ENCODE results near the gene HLF.

The HLF gene

DNA sequence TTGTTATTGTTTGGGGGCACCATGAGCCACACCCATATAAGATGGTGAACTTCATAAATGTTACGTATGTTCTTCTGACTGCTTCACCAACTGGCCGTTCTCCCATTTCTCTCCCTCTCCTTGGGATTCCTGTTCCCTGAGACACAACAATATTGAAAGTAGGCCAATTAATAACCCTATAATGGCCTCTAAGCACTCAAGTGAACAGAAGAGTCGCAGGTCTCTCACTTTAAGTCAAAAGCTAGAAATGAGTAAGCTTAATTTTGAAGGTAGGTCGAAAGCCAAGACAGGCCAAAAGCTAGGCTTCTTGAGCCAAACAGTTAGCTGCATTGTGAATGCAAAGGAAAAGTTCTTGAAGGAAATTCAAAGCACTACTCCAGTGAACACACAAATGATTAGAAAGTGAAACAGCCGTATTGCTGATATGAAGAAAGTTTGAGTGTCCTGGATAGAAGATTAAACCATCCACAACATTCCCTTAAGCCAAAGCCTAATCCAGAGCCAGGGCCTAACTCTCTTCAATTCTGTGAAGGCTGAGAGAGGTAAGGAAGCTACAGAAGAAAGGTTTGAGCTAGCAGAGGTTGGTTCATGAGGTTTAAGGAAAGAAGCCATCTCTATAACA lies 25.8 kb downstream of the HLF start:
- no peak for DNase-seq (ENCODE audit: low spot score)

DNA sequence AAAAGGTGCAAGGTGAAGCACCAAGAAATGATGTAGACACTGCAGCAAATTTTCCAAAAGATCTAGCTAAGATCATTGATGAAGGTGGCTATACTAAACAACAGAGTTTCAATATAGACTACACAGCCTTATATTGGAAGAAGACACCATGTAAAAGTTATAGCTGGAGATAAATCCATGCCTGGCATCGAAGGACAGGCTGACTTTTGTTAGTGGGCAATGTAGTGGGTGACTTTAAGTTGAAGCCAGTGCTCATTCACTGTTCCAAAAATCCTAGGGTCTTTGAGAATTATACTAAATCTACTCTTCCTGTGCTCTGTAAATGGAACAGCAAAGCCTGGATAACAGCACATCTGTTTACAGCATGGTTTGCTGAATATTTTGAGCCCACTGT lies 26.4 kb downstream of the HLF start:
- DNase-seq (ENCODE audit: low spot score): no peak

GRCh38 chr17:55292094-55292493 lies 27.3 kb downstream of the HLF start:
- no peak for DNase-seq (ENCODE audit: low spot score)

GRCh38 chr17:55294042-55294751 lies 29.4 kb downstream of the HLF start:
- no peak for DNase-seq (ENCODE audit: low spot score)

- DNase-seq (ENCODE audit: low spot score): peak; percentile 55
These were observed 30.8 kb downstream of the HLF start for GRCh38 chr17:55295411-55296170.

GRCh38 chr17:55296171-55296695 lies 31.5 kb downstream of the HLF start:
- DNase-seq (ENCODE audit: low spot score): no peak

GRCh38 chr17:55296699-55297098 lies 31.9 kb downstream of the HLF start:
- no peak for DNase-seq (ENCODE audit: low spot score)

- no peak for DNase-seq (ENCODE audit: low spot score)
These were observed 33.5 kb downstream of the HLF start for GRCh38 chr17:55298111-55298730.

DNA sequence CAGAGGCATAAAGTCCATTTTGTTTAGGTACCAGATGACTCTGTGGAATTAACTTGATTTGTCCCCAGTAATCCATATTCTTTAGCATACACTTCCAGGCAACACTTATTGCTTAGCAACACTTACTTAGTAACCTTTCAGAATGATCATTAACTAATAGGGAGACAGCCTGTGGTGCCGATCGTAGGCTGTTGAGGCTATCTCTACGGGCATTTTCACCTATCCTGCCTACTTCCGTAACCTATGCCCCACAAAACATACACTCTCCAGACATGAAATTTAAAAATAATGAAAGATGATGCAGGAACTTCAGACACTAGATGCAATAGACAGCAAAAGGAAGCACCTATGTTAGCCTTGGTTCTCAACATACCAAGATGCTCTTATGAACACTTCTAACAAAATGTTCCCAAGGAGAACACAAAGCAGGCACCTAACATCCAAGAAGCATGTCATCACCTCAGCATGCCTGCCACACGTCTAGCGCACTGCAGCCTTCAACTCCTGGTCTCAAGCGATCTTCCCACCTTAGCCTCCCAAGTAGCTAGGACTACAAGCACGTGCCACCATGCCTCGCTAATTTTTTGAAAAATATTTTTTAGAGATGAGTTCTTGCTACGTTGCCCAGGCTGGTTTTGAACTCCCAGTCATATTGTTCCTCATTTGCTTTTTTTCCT lies 34.5 kb downstream of the HLF start:
- DNase-seq (ENCODE audit: low spot score): no peak

GRCh38 chr17:55299890-55300289 lies 35.1 kb downstream of the HLF start:
- DNase-seq (ENCODE audit: low spot score): no peak

DNA sequence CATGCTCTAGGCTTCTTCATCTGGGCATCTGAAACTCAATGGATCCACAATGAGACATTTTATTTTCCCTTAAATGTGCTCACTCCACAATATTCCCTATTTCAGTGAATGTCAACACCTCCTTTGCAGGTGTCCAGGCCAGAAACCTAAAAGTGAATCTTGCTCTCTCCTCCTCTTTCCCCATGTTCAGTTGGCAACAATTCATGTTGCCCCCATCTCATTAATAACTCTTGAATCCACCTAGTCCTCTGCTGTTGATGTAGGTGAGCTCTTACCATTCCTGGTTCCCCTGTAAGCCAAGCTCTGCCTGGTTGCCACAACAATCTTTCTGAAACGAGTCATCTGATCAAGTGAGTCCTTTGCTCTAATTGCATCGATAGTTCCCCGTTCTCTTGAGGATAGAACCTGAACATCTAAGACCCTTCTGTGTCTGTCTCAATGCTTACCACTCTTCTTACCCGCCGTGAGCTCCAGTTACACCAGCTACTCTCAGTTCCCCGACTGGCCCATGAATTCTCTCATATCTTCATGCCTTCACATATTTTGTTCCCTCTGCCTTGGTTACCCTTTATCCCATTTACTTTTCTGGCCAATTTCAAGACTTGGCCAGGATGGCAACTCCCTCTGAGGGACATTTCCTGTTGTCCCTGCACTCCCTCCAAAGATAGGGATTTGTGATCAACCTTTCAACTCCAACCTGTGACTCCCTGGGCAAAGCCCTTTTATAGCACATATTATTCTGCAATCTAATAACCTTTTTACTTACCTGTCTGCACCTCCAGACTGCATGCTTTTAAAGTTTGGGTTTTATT lies 35.9 kb downstream of the HLF start:
- DNase-seq (ENCODE audit: low spot score): no peak

GRCh38 chr17:55301521-55302406 lies 37.0 kb downstream of the HLF start:
- DNase-seq (ENCODE audit: low spot score): peak; percentile 6

GRCh38 chr17:55302407-55302787 lies 37.6 kb downstream of the HLF start:
- DNase-seq (ENCODE audit: low spot score): no peak

DNA sequence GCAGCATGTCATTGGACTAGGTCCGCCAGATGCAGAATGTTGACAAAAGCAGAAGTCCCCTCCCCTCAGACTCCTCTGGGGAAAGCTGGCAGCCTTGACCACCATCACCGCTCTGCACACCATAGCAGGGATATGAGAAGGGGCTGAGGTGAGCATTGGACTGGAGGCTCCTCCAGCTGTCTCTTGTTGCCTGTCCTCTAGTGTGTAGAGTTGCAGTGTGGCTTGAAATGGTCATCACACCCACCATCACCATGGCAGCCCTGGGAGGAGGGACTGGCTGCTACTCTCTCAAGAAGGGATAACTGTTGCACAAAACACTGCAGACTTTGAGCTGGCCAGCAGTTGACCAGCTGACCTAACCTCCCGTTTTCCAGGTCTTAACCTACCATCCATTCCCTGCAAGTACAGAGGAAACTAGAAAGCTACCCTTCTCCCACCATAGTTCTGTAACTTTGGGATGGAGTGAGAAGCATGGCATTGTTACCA lies 38.3 kb downstream of the HLF start:
- DNase-seq (ENCODE audit: low spot score): no peak

- DNase-seq (ENCODE audit: low spot score): no peak
These were observed 39.0 kb downstream of the HLF start for GRCh38 chr17:55303701-55304145.

- no peak for DNase-seq (ENCODE audit: low spot score)
These were observed 39.6 kb downstream of the HLF start for GRCh38 chr17:55304171-55304859.

GRCh38 chr17:55305321-55306087 lies 40.7 kb downstream of the HLF start:
- no peak for DNase-seq (ENCODE audit: low spot score)

- no peak for DNase-seq (ENCODE audit: low spot score)
These were observed 43.1 kb downstream of the HLF start for GRCh38 chr17:55307879-55308278.
